NK-92 treated with Interleukin-12 subunit alpha and Interleukin-12 subunit beta, amount 100 ng/mL, for 24 hours (cell line): ENCODE measurements around the gene TGM4.

Experiments
- DNase-seq: peaks from one replicate; lab custom pipeline; 2025; lab: John Stamatoyannopoulos, UW

Gene TGM4

GRCh38 chr3:44954962-44955361 lies 80.6 kb downstream of the TGM4 start:
- DNase-seq, result no peak

GRCh38 chr3:44955917-44956316 lies 81.5 kb downstream of the TGM4 start:
- no peak for DNase-seq

- no peak for DNase-seq
Measured at GRCh38 chr3:44957986-44958385, 83.6 kb downstream of the TGM4 start.

GRCh38 chr3:44958386-44958785 lies 84.0 kb downstream of the TGM4 start:
- no peak for DNase-seq

GRCh38 chr3:44960387-44961026 lies 86.1 kb downstream of the TGM4 start:
- DNase-seq, result peak; percentile 17

- no peak for DNase-seq
Measured at GRCh38 chr3:44961888-44962287, 87.5 kb downstream of the TGM4 start.

GRCh38 chr3:44962621-44963393 lies 88.4 kb downstream of the TGM4 start:
- no peak for DNase-seq

- no peak for DNase-seq
Measured at GRCh38 chr3:44963571-44964325, 89.3 kb downstream of the TGM4 start.
